Vagina (tissue), 2 donors: ENCODE results near the gene NPAS1.

Experiments
- POLR2A ChIP-seq, 2 donors: fragments of 450-650 bp; IDR thresholded peaks; one replicate each; pipeline ENCODE4 v1.6.1; 2017; ENCODE audit warnings: antibody characterized with exemption in 2 of 2, mild to moderate bottlenecking in 2 of 2, moderate library complexity in 2 of 2
- POLR2AphosphoS5 ChIP-seq, 2 donors: sonication (generic); formaldehyde crosslinking; IDR thresholded peaks; one replicate each; pipeline ENCODE4 v1.9.0; 2017; ENCODE audit warnings: antibody characterized with exemption in 2 of 2, mild to moderate bottlenecking in 2 of 2, low read depth in 1 of 2; ENCODE audit not compliant: insufficient read depth in 1 of 2
- TF ChIP-seq, protein P1 (sequence below), 3 experiments: fragments of 450-650 bp in 2 of 3; fragments of 200-600 bp in 1 of 3; sonication (generic) in 1 of 3; IDR thresholded peaks; one replicate each; pipeline ENCODE4 v1.5.1; 2017 to 2019; ENCODE audit warnings: antibody characterized with exemption in 3 of 3, mild to moderate bottlenecking in 2 of 3, moderate library complexity in 2 of 3

DNA sequence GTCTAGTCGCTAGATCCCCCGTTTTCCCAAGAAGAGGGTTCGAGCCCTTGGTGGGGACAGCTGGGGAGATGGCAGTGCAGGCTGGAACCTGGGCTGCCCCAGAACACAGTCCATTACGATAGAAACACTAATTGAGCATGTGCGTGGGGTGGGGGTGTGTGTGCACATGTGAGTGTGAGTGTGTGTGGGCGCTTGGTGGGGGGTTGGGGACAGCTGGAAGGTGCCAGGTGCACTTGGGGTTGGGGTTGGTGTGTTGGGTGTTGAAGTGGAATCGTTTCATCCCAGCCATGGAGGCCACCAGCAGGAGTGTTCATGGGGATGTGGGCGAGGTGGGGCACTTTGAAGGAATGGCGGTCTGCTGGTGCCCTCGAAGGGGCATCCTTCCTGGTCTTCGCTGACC is 18.1 kb upstream of the NPAS1 start:
- TF ChIP-seq, protein P1, sequence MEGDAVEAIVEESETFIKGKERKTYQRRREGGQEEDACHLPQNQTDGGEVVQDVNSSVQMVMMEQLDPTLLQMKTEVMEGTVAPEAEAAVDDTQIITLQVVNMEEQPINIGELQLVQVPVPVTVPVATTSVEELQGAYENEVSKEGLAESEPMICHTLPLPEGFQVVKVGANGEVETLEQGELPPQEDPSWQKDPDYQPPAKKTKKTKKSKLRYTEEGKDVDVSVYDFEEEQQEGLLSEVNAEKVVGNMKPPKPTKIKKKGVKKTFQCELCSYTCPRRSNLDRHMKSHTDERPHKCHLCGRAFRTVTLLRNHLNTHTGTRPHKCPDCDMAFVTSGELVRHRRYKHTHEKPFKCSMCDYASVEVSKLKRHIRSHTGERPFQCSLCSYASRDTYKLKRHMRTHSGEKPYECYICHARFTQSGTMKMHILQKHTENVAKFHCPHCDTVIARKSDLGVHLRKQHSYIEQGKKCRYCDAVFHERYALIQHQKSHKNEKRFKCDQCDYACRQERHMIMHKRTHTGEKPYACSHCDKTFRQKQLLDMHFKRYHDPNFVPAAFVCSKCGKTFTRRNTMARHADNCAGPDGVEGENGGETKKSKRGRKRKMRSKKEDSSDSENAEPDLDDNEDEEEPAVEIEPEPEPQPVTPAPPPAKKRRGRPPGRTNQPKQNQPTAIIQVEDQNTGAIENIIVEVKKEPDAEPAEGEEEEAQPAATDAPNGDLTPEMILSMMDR (IDR thresholded peaks at IDR 0.05) = no peak
- TF ChIP-seq POLR2AphosphoS5 (IDR thresholded peaks at IDR 0.05; ENCODE audit: insufficient read depth in 1 of 2, low read depth in 1 of 2) = no peak
- TF ChIP-seq POLR2A (IDR thresholded peaks at IDR 0.05) = no peak
